GM23338 (cell line): ENCODE results near the gene OR5B21. TPM values are rescaled to one million over a fixed set of nuclear protein-coding genes. Genes with fewer than 3 reads are reported as not detected.

Experiments
- ATAC-seq: fragments of 200-7000 bp; cut with Tn5 transposase; 3 replicates; pipeline ENCODE4 v1.9.1; 2020
- DNase-seq: peaks from one replicate; pipeline ENCODE4 v3.0.0-alpha.2; 2015; ENCODE audit warnings: low spot score
- H2AFZ ChIP-seq: fragments of 200-600 bp; sonication (generic); 2 replicates; pipeline ENCODE4 v1.8.0; 2016; ENCODE audit warnings: antibody characterized with exemption, mild to moderate bottlenecking, moderate library complexity
- H3F3A ChIP-seq: fragments of 200-600 bp; sonication (generic); replicated peaks from 2 replicates; pipeline ENCODE4 v1.8.0; 2017; ENCODE audit warnings: antibody characterized with exemption, mixed run types, low read depth
- H3K27ac ChIP-seq: fragments of 200-600 bp; sonication (generic); 2 replicates; pipeline ENCODE4 v1.6.1; 2016; ENCODE audit warnings: low read depth
- H3K27me3 ChIP-seq: fragments of 200-600 bp; sonication (generic); 2 replicates; pipeline ENCODE4 v1.8.0; 2016; ENCODE audit warnings: mild to moderate bottlenecking, mixed run types, moderate library complexity; ENCODE audit not compliant: insufficient read depth
- H3K36me3 ChIP-seq: fragments of 200-600 bp; sonication (generic); 2 replicates; pipeline ENCODE4 v1.8.0; 2016; ENCODE audit warnings: mild to moderate bottlenecking; ENCODE audit not compliant: insufficient read depth
- H3K4me1 ChIP-seq: fragments of 200-600 bp; sonication (generic); 2 replicates; pipeline ENCODE4 v1.8.0; 2016; ENCODE audit warnings: mild to moderate bottlenecking, moderate library complexity; ENCODE audit not compliant: insufficient read depth
- H3K4me2 ChIP-seq: fragments of 200-600 bp; sonication (generic); 2 replicates; pipeline ENCODE4 v1.7.1; 2017; ENCODE audit warnings: mixed run types
- H3K4me3 ChIP-seq: fragments of 200-600 bp; sonication (generic); 2 replicates; pipeline ENCODE4 v1.6.1; 2016; ENCODE audit warnings: mixed run types
- H3K79me2 ChIP-seq: fragments of 200-600 bp; sonication (generic); replicated peaks from 2 replicates; pipeline ENCODE4 v1.8.0; 2017; ENCODE audit warnings: mild to moderate bottlenecking; ENCODE audit not compliant: insufficient read depth
- H3K9me2 ChIP-seq: fragments of 200-600 bp; sonication (generic); 2 replicates; pipeline ENCODE4 v1.8.0; 2017; ENCODE audit not compliant: insufficient read depth
- H4K20me1 ChIP-seq: fragments of 200-600 bp; sonication (generic); replicated peaks from 2 replicates; pipeline ENCODE4 v1.8.0; 2017; ENCODE audit warnings: mild to moderate bottlenecking; ENCODE audit not compliant: insufficient read depth
- H3K27ac Mint-ChIP-seq: 2 replicates; pipeline ENCODE4 v1.8.0; 2020; ENCODE audit warnings: inconsistent platforms, mild to moderate bottlenecking, moderate library complexity, mixed read lengths
- H3K27me3 Mint-ChIP-seq: 3 replicates; pipeline ENCODE4 v1.8.0; 2022; ENCODE audit warnings: low read depth, mild to moderate bottlenecking, moderate library complexity, mixed read lengths, inconsistent platforms; ENCODE audit not compliant: insufficient read depth, poor library complexity
- H3K36me3 Mint-ChIP-seq: 3 replicates; pipeline ENCODE4 v1.8.0; 2021; ENCODE audit warnings: low read depth, mild to moderate bottlenecking, inconsistent platforms, moderate library complexity, mixed read lengths
- H3K4me1 Mint-ChIP-seq: 3 replicates; pipeline ENCODE4 v1.8.0; 2020; ENCODE audit warnings: mild to moderate bottlenecking, inconsistent platforms, mixed read lengths
- H3K4me3 Mint-ChIP-seq: 3 replicates; pipeline ENCODE4 v1.8.0; 2021; ENCODE audit warnings: moderate library complexity, mild to moderate bottlenecking, inconsistent platforms, mixed read lengths
- H3K9me3 Mint-ChIP-seq: 3 replicates; pipeline ENCODE4 v1.8.0; 2020; ENCODE audit warnings: moderate library complexity, mild to moderate bottlenecking, inconsistent platforms, mixed read lengths
- CREB1 ChIP-seq: fragments of 250-450 bp; sonication (Bioruptor Pico); IDR thresholded peaks from 2 replicates; pipeline ENCODE4 v1.5.0; 2020; ENCODE audit warnings: low read depth, mild to moderate bottlenecking, moderate library complexity
- EZH2 ChIP-seq: fragments of 200-600 bp; sonication (generic); IDR thresholded peaks from one replicate; pipeline ENCODE4 v1.8.0; 2017; ENCODE audit warnings: antibody characterized with exemption, mild to moderate bottlenecking, low read depth; ENCODE audit not compliant: unreplicated experiment
- EZH2phosphoT487 ChIP-seq: fragments of 200-600 bp; sonication (generic); IDR thresholded peaks from one replicate; pipeline ENCODE4 v1.8.1; 2018; ENCODE audit warnings: antibody characterized with exemption; ENCODE audit not compliant: unreplicated experiment
- JUNB ChIP-seq: IDR thresholded peaks from one replicate; pipeline ENCODE4 v1.6.1; 2016; ENCODE audit warnings: antibody characterized with exemption; ENCODE audit not compliant: unreplicated experiment
- NANOG ChIP-seq: IDR thresholded peaks from 2 replicates; pipeline ENCODE4 v1.6.1; 2016; ENCODE audit warnings: antibody characterized with exemption, borderline replicate concordance
- POLR2AphosphoS5 ChIP-seq: IDR thresholded peaks from 2 replicates; pipeline ENCODE4 v1.6.1; 2016; ENCODE audit warnings: antibody characterized with exemption, low read depth
- STAT1 ChIP-seq: IDR thresholded peaks from one replicate; pipeline ENCODE4 v1.6.1; 2016; ENCODE audit warnings: antibody characterized with exemption; ENCODE audit not compliant: unreplicated experiment
- ZNF114 ChIP-seq: fragments of 250-450 bp; sonication (Bioruptor Pico); IDR thresholded peaks from 2 replicates; pipeline ENCODE4 v1.5.0; 2020; ENCODE audit warnings: mild to moderate bottlenecking, moderate library complexity
- ZNF331 ChIP-seq: fragments of 250-450 bp; sonication (Bioruptor Pico); IDR thresholded peaks from 2 replicates; pipeline ENCODE4 v1.5.0; 2020; ENCODE audit warnings: low read depth, mild to moderate bottlenecking, moderate library complexity
- polyA plus RNA-seq: library from polyadenylated mRNA; unstranded; fragments of >200 nt; fragmentation: Nextera tagmentation; extraction: Ambion mirVana; gene quantifications from 2 replicates; pipeline ENCODE4 v1.2.1, GENCODE V29; 2016
- total RNA-seq: library from RNA; depleted of rRNA; stranded (reverse); fragments of >200 nt; shearing (Covaris generic); gene quantifications from 2 replicates; pipeline ENCODE4 v1.2.3, GENCODE V29; 2014
- TF ChIP-seq, protein P1 (sequence below): fragments of 250-450 bp; sonication (Bioruptor Pico); IDR thresholded peaks from 2 replicates; pipeline ENCODE4 v1.5.0; 2020; ENCODE audit warnings: mild to moderate bottlenecking, moderate library complexity
- TF ChIP-seq, protein P2 (sequence below), 2 experiments: fragments of 200-600 bp in 1 of 2; sonication (generic) in 1 of 2; conservative IDR thresholded peaks; 2 replicates each; pipeline versions ENCODE4 v1.5.1 to v1.6.1; 2016 to 2017; ENCODE audit warnings: antibody characterized with exemption in 2 of 2, low read depth in 2 of 2, mild to moderate bottlenecking in 2 of 2, moderate library complexity in 1 of 2
- TF ChIP-seq, protein P3 (sequence below): IDR thresholded peaks from one replicate; pipeline ENCODE4 v1.6.1; 2018; ENCODE audit warnings: antibody characterized with exemption; ENCODE audit not compliant: unreplicated experiment
- TF ChIP-seq, protein P4 (sequence below): IDR thresholded peaks from 2 replicates; pipeline ENCODE4 v1.6.1; 2016; ENCODE audit warnings: antibody characterized with exemption

OR5B21 gene
- total and polyA plus RNA-seq, 2 experiments from 2014 or later, result not detected

DNA sequence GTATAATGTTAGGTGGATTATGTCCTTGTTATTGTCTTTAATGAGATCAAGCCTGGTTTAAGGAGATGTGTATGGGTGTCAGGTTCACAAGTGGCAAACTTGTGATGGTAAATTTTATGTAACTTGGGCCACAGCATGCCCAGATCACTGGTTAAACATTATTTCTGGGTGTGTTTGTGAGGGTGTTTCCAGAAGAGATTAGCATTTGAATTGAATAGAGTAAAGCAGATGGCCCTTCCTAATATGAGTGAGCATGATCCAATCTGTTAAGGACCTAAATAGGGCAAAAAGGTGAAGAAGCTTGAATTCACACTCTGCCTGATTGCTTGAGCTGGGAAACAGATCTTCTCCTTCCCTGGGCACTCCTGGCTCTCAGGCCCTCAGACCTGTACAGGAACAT lies 20.7 kb downstream of the OR5B21 start:
- Mint-ChIP-seq H3K27ac (no peak overlapping the region), H3K9me3 (no peaks in the 10 kb centered on the region), H3K4me1 (peaks cover 7% of the 10 kb centered on the region), H3K4me3 (no peak overlapping the region), H3K27me3 (no peaks in the 10 kb centered on the region), H3K36me3 (no peaks in the 10 kb centered on the region)
- H3K9me2 ChIP-seq, result peaks cover 17% of the 10 kb centered on the region
- DNase-seq (no peak), ATAC-seq (no peak)
- no peaks in the 10 kb centered on the region for H4K20me1 ChIP-seq
- H3K27ac ChIP-seq, result no peak overlapping the region
- no peaks in the 10 kb centered on the region for H3K27me3 ChIP-seq
- no peak overlapping the region for H3K4me2 ChIP-seq
- H2AFZ ChIP-seq, result no peak overlapping the region
- TF ChIP-seq, protein P1, sequence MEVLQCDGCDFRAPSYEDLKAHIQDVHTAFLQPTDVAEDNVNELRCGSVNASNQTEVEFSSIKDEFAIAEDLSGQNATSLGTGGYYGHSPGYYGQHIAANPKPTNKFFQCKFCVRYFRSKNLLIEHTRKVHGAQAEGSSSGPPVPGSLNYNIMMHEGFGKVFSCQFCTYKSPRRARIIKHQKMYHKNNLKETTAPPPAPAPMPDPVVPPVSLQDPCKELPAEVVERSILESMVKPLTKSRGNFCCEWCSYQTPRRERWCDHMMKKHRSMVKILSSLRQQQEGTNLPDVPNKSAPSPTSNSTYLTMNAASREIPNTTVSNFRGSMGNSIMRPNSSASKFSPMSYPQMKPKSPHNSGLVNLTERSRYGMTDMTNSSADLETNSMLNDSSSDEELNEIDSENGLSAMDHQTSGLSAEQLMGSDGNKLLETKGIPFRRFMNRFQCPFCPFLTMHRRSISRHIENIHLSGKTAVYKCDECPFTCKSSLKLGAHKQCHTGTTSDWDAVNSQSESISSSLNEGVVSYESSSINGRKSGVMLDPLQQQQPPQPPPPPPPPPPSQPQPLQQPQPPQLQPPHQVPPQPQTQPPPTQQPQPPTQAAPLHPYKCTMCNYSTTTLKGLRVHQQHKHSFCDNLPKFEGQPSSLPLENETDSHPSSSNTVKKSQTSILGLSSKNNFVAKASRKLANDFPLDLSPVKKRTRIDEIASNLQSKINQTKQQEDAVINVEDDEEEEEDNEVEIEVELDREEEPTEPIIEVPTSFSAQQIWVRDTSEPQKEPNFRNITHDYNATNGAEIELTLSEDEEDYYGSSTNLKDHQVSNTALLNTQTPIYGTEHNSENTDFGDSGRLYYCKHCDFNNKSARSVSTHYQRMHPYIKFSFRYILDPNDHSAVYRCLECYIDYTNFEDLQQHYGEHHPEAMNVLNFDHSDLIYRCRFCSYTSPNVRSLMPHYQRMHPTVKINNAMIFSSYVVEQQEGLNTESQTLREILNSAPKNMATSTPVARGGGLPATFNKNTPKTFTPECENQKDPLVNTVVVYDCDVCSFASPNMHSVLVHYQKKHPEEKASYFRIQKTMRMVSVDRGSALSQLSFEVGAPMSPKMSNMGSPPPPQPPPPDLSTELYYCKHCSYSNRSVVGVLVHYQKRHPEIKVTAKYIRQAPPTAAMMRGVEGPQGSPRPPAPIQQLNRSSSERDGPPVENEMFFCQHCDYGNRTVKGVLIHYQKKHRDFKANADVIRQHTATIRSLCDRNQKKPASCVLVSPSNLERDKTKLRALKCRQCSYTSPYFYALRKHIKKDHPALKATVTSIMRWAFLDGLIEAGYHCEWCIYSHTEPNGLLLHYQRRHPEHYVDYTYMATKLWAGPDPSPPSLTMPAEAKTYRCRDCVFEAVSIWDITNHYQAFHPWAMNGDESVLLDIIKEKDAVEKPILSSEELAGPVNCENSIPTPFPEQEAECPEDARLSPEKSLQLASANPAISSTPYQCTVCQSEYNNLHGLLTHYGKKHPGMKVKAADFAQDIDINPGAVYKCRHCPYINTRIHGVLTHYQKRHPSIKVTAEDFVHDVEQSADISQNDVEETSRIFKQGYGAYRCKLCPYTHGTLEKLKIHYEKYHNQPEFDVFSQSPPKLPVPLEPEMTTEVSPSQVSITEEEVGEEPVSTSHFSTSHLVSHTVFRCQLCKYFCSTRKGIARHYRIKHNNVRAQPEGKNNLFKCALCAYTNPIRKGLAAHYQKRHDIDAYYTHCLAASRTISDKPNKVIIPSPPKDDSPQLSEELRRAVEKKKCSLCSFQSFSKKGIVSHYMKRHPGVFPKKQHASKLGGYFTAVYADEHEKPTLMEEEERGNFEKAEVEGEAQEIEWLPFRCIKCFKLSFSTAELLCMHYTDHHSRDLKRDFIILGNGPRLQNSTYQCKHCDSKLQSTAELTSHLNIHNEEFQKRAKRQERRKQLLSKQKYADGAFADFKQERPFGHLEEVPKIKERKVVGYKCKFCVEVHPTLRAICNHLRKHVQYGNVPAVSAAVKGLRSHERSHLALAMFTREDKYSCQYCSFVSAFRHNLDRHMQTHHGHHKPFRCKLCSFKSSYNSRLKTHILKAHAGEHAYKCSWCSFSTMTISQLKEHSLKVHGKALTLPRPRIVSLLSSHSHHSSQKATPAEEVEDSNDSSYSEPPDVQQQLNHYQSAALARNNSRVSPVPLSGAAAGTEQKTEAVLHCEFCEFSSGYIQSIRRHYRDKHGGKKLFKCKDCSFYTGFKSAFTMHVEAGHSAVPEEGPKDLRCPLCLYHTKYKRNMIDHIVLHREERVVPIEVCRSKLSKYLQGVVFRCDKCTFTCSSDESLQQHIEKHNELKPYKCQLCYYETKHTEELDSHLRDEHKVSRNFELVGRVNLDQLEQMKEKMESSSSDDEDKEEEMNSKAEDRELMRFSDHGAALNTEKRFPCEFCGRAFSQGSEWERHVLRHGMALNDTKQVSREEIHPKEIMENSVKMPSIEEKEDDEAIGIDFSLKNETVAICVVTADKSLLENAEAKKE (CRISPR knock-in tag), result no peak
- TF ChIP-seq POLR2AphosphoS5 (no peak), CREB1 (CRISPR knock-in tag) (no peak), ZNF331 (CRISPR knock-in tag) (no peak), STAT1 (no peak), JUNB (no peak), EZH2 (no peak), NANOG (no peak), EZH2phosphoT487 (no peak), ZNF114 (CRISPR knock-in tag) (no peak)
- TF ChIP-seq, protein P2, sequence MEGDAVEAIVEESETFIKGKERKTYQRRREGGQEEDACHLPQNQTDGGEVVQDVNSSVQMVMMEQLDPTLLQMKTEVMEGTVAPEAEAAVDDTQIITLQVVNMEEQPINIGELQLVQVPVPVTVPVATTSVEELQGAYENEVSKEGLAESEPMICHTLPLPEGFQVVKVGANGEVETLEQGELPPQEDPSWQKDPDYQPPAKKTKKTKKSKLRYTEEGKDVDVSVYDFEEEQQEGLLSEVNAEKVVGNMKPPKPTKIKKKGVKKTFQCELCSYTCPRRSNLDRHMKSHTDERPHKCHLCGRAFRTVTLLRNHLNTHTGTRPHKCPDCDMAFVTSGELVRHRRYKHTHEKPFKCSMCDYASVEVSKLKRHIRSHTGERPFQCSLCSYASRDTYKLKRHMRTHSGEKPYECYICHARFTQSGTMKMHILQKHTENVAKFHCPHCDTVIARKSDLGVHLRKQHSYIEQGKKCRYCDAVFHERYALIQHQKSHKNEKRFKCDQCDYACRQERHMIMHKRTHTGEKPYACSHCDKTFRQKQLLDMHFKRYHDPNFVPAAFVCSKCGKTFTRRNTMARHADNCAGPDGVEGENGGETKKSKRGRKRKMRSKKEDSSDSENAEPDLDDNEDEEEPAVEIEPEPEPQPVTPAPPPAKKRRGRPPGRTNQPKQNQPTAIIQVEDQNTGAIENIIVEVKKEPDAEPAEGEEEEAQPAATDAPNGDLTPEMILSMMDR (conservative IDR thresholded peaks at IDR 0.05; ENCODE audit: low read depth in 2 of 2), result no peak
- TF ChIP-seq, protein P3, sequence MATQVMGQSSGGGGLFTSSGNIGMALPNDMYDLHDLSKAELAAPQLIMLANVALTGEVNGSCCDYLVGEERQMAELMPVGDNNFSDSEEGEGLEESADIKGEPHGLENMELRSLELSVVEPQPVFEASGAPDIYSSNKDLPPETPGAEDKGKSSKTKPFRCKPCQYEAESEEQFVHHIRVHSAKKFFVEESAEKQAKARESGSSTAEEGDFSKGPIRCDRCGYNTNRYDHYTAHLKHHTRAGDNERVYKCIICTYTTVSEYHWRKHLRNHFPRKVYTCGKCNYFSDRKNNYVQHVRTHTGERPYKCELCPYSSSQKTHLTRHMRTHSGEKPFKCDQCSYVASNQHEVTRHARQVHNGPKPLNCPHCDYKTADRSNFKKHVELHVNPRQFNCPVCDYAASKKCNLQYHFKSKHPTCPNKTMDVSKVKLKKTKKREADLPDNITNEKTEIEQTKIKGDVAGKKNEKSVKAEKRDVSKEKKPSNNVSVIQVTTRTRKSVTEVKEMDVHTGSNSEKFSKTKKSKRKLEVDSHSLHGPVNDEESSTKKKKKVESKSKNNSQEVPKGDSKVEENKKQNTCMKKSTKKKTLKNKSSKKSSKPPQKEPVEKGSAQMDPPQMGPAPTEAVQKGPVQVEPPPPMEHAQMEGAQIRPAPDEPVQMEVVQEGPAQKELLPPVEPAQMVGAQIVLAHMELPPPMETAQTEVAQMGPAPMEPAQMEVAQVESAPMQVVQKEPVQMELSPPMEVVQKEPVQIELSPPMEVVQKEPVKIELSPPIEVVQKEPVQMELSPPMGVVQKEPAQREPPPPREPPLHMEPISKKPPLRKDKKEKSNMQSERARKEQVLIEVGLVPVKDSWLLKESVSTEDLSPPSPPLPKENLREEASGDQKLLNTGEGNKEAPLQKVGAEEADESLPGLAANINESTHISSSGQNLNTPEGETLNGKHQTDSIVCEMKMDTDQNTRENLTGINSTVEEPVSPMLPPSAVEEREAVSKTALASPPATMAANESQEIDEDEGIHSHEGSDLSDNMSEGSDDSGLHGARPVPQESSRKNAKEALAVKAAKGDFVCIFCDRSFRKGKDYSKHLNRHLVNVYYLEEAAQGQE, result no peak
- TF ChIP-seq, protein P4, sequence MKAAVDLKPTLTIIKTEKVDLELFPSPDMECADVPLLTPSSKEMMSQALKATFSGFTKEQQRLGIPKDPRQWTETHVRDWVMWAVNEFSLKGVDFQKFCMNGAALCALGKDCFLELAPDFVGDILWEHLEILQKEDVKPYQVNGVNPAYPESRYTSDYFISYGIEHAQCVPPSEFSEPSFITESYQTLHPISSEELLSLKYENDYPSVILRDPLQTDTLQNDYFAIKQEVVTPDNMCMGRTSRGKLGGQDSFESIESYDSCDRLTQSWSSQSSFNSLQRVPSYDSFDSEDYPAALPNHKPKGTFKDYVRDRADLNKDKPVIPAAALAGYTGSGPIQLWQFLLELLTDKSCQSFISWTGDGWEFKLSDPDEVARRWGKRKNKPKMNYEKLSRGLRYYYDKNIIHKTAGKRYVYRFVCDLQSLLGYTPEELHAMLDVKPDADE, result no peak
- H3F3A ChIP-seq, result no peaks in the 10 kb centered on the region
- no peaks in the 10 kb centered on the region for H3K79me2 ChIP-seq
- H3K4me3 ChIP-seq, result no peak overlapping the region
- no peaks in the 10 kb centered on the region; the same call in 1 of the 2 replicates for H3K4me1 ChIP-seq
- H3K36me3 ChIP-seq, result no peaks in the 10 kb centered on the region
